GM12878 (cell line): ENCODE data around the gene USF3. TPM values are rescaled to one million over a fixed set of nuclear protein-coding genes. Genes with fewer than 3 reads are reported as not detected.

Source experiments
- BACH1 ChIP-seq: fragments of 450-650 bp; IDR thresholded peaks from 2 replicates; pipeline ENCODE4 v1.6.1; 2017; ENCODE audit warnings: mild to moderate bottlenecking, borderline replicate concordance
- BHLHE40 ChIP-seq, 2 experiments: fragments of 450-650 bp in 1 of 2; IDR thresholded peaks; 2 replicates each; pipeline ENCODE4 v1.6.1; 2011 to 2017; ENCODE audit warnings: low read depth in 2 of 2, borderline replicate concordance in 1 of 2, improper control_type of control experiment in 1 of 2, low read length in 1 of 2, mild to moderate bottlenecking in 1 of 2
- CTCF ChIP-seq, 3 experiments: IDR thresholded peaks in 2 of 3; conservative IDR thresholded peaks in 1 of 3; 2 replicates each; pipeline ENCODE4 v1.5.1; 2011; ENCODE audit warnings: low read depth in 3 of 3, low read length in 3 of 3, mild to moderate bottlenecking in 3 of 3, control low read depth in 2 of 3, moderate library complexity in 2 of 3, inconsistent platforms in 1 of 3, mixed read lengths in 1 of 3; ENCODE audit not compliant: control insufficient read depth in 2 of 3, insufficient read depth in 1 of 3; ENCODE audit errors: extremely low read depth in 1 of 3
- EED ChIP-seq: sonication (generic); IDR thresholded peaks from 2 replicates; pipeline ENCODE4 v1.6.1; 2016; ENCODE audit warnings: antibody characterized with exemption, low read depth
- GATAD2B ChIP-seq: fragments of 450-650 bp; conservative IDR thresholded peaks from 2 replicates; pipeline ENCODE4 v1.6.1; 2017; ENCODE audit warnings: low read depth, mild to moderate bottlenecking, moderate library complexity
- HCFC1 ChIP-seq: fragments of 150-350 bp; IDR thresholded peaks from 2 replicates; pipeline ENCODE4 v1.6.1; 2014; ENCODE audit warnings: low read length
- HDAC2 ChIP-seq: fragments of 200-600 bp; sonication (generic); IDR thresholded peaks from 2 replicates; pipeline ENCODE4 v1.6.1; 2017
- LARP7 ChIP-seq: fragments of 450-650 bp; IDR thresholded peaks from 2 replicates; pipeline ENCODE4 v1.6.1; 2017; ENCODE audit warnings: mild to moderate bottlenecking
- MAX ChIP-seq: IDR thresholded peaks from 2 replicates; pipeline ENCODE4 v1.6.1; 2012; ENCODE audit warnings: low read depth, low read length, improper control_type of control experiment
- NFXL1 ChIP-seq: fragments of 450-650 bp; IDR thresholded peaks from 2 replicates; pipeline ENCODE4 v1.6.1; 2017; ENCODE audit warnings: antibody characterized with exemption, mild to moderate bottlenecking, borderline replicate concordance
- POLR2A ChIP-seq: IDR thresholded peaks from 2 replicates; pipeline ENCODE4 v1.6.1; 2011; ENCODE audit warnings: low read depth, mild to moderate bottlenecking, low read length
- TCF12 ChIP-seq: IDR thresholded peaks from 2 replicates; pipeline ENCODE4 v1.6.1; 2011; ENCODE audit warnings: low read depth, mild to moderate bottlenecking, low read length
- polyA plus RNA-seq, 11 experiments: library from polyadenylated mRNA; depleted of rRNA in 4 of 11; unstranded in 6 of 11; stranded (reverse) in 5 of 11; fragments of >200 nt; fragmentation: Nextera tagmentation in 4 of 11; fragmentation: Illumina TruSeq in 1 of 11; extraction: Ambion mirVana in 4 of 11; extraction: Trizol in 1 of 11; gene quantifications; 1 replicate in 1 of 11; 2 replicates in 10 of 11; pipeline versions ENCODE4 v1.2.1 to v1.2.3, GENCODE V29; 2011 to 2016; ENCODE audit warnings: inconsistent platforms in 2 of 11, missing spikeins in 2 of 11, low read depth in 1 of 11
- total RNA-seq, 4 experiments: library from RNA; depleted of rRNA in 3 of 4; stranded (reverse); fragments of >200 nt in 3 of 4; fragmentation: Illumina TruSeq in 1 of 4; extraction: Trizol in 1 of 4; gene quantifications; 2 replicates each; pipeline versions ENCODE4 v1.2.1 to v1.2.3, GENCODE V29; 2013 to 2021
- TF ChIP-seq, protein P1 (sequence below): fragments of 450-650 bp; formaldehyde crosslinking; IDR thresholded peaks from 2 replicates; pipeline ENCODE4 v1.4.0; 2020; ENCODE audit warnings: mild to moderate bottlenecking, moderate library complexity

The USF3 gene
- total and polyA plus RNA-seq, 10 of the 15 experiments (the other 5 are each of a cell fraction or from before 2014, with no cell fraction given): 3.1 to 15.9 (median 7.8) TPM

GRCh38 chr3:113695786-113696645 is at the start of gene USF3 (continued):
- TF ChIP-seq HDAC2 (no peak), GATAD2B (peak; percentile 77; the same call in 1 of the 2 replicates), LARP7 (peak; percentile 57), TCF12 (peak; percentile 46), MAX (peak; percentile 45; the same call in 1 of the 2 replicates), BHLHE40 (IDR thresholded peaks at IDR 0.05; ENCODE audit: borderline replicate concordance in 1 of 2, low read depth in 2 of 2, low read length in 1 of 2) (peak in 1 of 2 experiments; percentile 64; a peak in 2 of 4 replicates), HCFC1 (0 out of 2 replicates have a peak, but pooled peaks have one; percentile 21), POLR2A (peak; percentile 81), CTCF (IDR thresholded peaks at IDR 0.05 in 2 of 3, conservative IDR thresholded peaks at IDR 0.05 in 1 of 3; ENCODE audit: control insufficient read depth in 2 of 3, extremely low read depth in 1 of 3, insufficient read depth in 1 of 3, low read depth in 3 of 3, low read length in 3 of 3) (peak in 1 of 3 experiments; percentile 19; a peak in 1 of 6 replicates), NFXL1 (no peak), BACH1 (peak; percentile 42; the same call in 1 of the 2 replicates), EED (no peak)
- TF ChIP-seq, protein P1, sequence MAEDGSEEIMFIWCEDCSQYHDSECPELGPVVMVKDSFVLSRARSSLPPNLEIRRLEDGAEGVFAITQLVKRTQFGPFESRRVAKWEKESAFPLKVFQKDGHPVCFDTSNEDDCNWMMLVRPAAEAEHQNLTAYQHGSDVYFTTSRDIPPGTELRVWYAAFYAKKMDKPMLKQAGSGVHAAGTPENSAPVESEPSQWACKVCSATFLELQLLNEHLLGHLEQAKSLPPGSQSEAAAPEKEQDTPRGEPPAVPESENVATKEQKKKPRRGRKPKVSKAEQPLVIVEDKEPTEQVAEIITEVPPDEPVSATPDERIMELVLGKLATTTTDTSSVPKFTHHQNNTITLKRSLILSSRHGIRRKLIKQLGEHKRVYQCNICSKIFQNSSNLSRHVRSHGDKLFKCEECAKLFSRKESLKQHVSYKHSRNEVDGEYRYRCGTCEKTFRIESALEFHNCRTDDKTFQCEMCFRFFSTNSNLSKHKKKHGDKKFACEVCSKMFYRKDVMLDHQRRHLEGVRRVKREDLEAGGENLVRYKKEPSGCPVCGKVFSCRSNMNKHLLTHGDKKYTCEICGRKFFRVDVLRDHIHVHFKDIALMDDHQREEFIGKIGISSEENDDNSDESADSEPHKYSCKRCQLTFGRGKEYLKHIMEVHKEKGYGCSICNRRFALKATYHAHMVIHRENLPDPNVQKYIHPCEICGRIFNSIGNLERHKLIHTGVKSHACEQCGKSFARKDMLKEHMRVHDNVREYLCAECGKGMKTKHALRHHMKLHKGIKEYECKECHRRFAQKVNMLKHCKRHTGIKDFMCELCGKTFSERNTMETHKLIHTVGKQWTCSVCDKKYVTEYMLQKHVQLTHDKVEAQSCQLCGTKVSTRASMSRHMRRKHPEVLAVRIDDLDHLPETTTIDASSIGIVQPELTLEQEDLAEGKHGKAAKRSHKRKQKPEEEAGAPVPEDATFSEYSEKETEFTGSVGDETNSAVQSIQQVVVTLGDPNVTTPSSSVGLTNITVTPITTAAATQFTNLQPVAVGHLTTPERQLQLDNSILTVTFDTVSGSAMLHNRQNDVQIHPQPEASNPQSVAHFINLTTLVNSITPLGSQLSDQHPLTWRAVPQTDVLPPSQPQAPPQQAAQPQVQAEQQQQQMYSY (CRISPR knock-in tag): no peak
- TF ChIP-seq, all 136 proteins: peak for 20
